ENCODE results near the gene MECP2.

GRCh38 chrX:154006947-154007346, 90.6 kb downstream of the MECP2 start:
- TF ChIP-seq EP300 (IDR thresholded peaks at IDR 0.05) (no peak), POLR2A (IDR thresholded peaks at IDR 0.05; ENCODE audit: low read depth) (no peak), CTCF (IDR thresholded peaks at IDR 0.05) (no peak), POLR2AphosphoS5 (IDR thresholded peaks at IDR 0.05) (no peak)

Data from esophagus muscularis mucosa (tissue), 4 donors.